ENCODE data around the gene CAMK2D.

CAMK2D gene

GRCh38 chr4:113637363-113637762 lies 124.2 kb downstream of the CAMK2D start:
- Histone ChIP-seq H3K27ac (ENCODE audit: insufficient read depth in 1 of 2, low read depth in 1 of 2, low read length in 2 of 2, poor library complexity in 1 of 2, severe bottlenecking in 2 of 2) (no peak overlapping the region), H3K4me1 (ENCODE audit: control extremely low read depth in 1 of 4, control insufficient read depth in 4 of 4, insufficient read depth in 4 of 4, low read length in 3 of 4) (peaks cover 20 to 50% (median 36%) of the 10 kb centered on the region in 4 experiments), H3K9me3 (ENCODE audit: control extremely low read depth in 1 of 5, control insufficient read depth in 4 of 5, insufficient read depth in 2 of 5, low read depth in 1 of 5, low read length in 4 of 5) (no peaks in the 10 kb centered on the region), H3K36me3 (ENCODE audit: control insufficient read depth in 4 of 4, insufficient read depth in 4 of 4, low read length in 3 of 4) (no peaks in the 10 kb centered on the region), H3K27me3 (replicated peaks in 2 of 5; ENCODE audit: control insufficient read depth in 4 of 5, insufficient read depth in 5 of 5, low read length in 4 of 5) (peaks cover 0 to 3% (median 0%) of the 10 kb centered on the region in 5 experiments), H3K4me3 (ENCODE audit: control insufficient read depth in 1 of 7, extremely low read depth in 1 of 7, insufficient read depth in 4 of 7, low read depth in 2 of 7, low read length in 6 of 7) (peak overlapping the region in 1 of 7 experiments; percentile 14)
- WGBS (ENCODE audit: insufficient coverage), result no CpG with 5 or more reads among the region's 1 CpG
- CTCF ChIA-PET, result interaction anchor here (1.4 kb wide), 1 partner anchor 89 kb away, joined by 3 read pairs; no protein-coding TSS in a partner anchor
- DNase-seq, result peak in 2 of 3 donors; percentile 24 to 40
- POLR2A ChIA-PET, result no interaction called here

DNA sequence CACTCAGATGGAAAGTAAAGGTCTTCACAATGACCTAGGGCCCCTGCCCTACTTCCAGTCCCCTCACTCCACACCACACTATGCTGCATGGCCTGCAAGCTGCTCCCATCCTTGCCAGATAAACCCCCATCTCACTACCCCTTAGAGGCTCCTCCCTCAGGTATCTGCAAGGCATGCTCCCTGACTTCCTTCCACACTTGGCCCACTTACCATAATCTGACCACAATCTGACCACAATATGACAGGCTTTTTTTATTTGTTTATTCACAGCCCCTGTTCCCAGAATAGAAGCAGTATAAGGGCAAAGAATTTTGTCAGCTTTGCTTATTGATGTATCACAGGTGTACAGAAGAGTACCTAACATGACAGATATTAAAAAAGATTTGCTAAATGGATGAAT lies 124.7 kb downstream of the CAMK2D start:
- H3K4me1 ChIP-seq (ENCODE audit: control extremely low read depth in 1 of 4, control insufficient read depth in 4 of 4, insufficient read depth in 4 of 4, low read length in 3 of 4), result peaks cover 20 to 50% (median 36%) of the 10 kb centered on the region in 4 experiments
- peak; percentile 75 to 92 (median 88) for DNase-seq
- H3K9me3 ChIP-seq (ENCODE audit: control extremely low read depth in 1 of 5, control insufficient read depth in 4 of 5, insufficient read depth in 2 of 5, low read depth in 1 of 5, low read length in 4 of 5), result no peaks in the 10 kb centered on the region
- no peak overlapping the region for H3K27ac ChIP-seq (ENCODE audit: insufficient read depth in 1 of 2, low read depth in 1 of 2, low read length in 2 of 2, poor library complexity in 1 of 2, severe bottlenecking in 2 of 2)
- ChIA-PET CTCF (no interaction called here), POLR2A (interaction anchor here (0.6 kb wide), 1 partner anchor 116 kb away, joined by 3 read pairs; no protein-coding TSS in a partner anchor)
- H3K27me3 ChIP-seq (replicated peaks in 2 of 5; ENCODE audit: control insufficient read depth in 4 of 5, insufficient read depth in 5 of 5, low read length in 4 of 5), result peaks cover 0 to 3% (median 0%) of the 10 kb centered on the region in 5 experiments
- no peaks in the 10 kb centered on the region for H3K36me3 ChIP-seq (ENCODE audit: control insufficient read depth in 4 of 4, insufficient read depth in 4 of 4, low read length in 3 of 4)
- peak overlapping the region in 1 of 7 experiments; percentile 14 for H3K4me3 ChIP-seq (ENCODE audit: control insufficient read depth in 1 of 7, extremely low read depth in 1 of 7, insufficient read depth in 4 of 7, low read depth in 2 of 7, low read length in 6 of 7)

DNA sequence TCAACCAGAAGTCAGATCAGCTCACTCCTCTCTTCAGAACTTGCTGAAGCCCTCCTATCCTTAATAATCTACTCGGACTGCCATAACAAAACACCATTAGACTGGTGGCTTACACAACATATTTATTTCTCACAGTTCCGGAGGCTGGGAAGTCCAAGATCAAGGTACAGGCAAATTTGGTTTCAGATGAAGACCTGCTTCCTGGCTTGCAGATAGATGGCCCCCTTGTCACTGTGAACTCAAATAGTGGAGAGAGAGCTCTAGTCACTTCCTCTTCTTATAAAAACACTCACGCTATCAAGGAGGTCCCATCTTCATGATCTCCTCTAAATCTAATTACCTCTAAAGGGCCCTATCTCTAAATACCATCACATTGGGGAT lies 125.1 kb downstream of the CAMK2D start:
- Histone ChIP-seq H3K27me3 (replicated peaks in 2 of 5; ENCODE audit: control insufficient read depth in 4 of 5, insufficient read depth in 5 of 5, low read length in 4 of 5) (peaks cover 0 to 6% (median 0%) of the 10 kb centered on the region in 5 experiments), H3K4me3 (ENCODE audit: control insufficient read depth in 1 of 7, extremely low read depth in 1 of 7, insufficient read depth in 4 of 7, low read depth in 2 of 7, low read length in 6 of 7) (peak overlapping the region in 1 of 7 experiments; percentile 8), H3K4me1 (ENCODE audit: control extremely low read depth in 1 of 4, control insufficient read depth in 4 of 4, insufficient read depth in 4 of 4, low read length in 3 of 4) (peaks cover 20 to 49% (median 36%) of the 10 kb centered on the region in 4 experiments), H3K36me3 (ENCODE audit: control insufficient read depth in 4 of 4, insufficient read depth in 4 of 4, low read length in 3 of 4) (no peaks in the 10 kb centered on the region), H3K9me3 (ENCODE audit: control extremely low read depth in 1 of 5, control insufficient read depth in 4 of 5, insufficient read depth in 2 of 5, low read depth in 1 of 5, low read length in 4 of 5) (no peaks in the 10 kb centered on the region), H3K27ac (ENCODE audit: insufficient read depth in 1 of 2, low read depth in 1 of 2, low read length in 2 of 2, poor library complexity in 1 of 2, severe bottlenecking in 2 of 2) (no peak overlapping the region)
- WGBS (ENCODE audit: insufficient coverage), result 38% methylated on average over 2 of the region's 3 CpGs
- POLR2A ChIA-PET, result interaction anchor here (0.6 kb wide), 1 partner anchor 116 kb away, joined by 3 read pairs; no protein-coding TSS in a partner anchor
- peak; percentile 55 to 83 (median 71) for DNase-seq
- CTCF ChIA-PET, result no interaction called here

GRCh38 chr4:113635739-113636437 lies 125.7 kb downstream of the CAMK2D start:
- Histone ChIP-seq H3K27ac (ENCODE audit: insufficient read depth in 1 of 2, low read depth in 1 of 2, low read length in 2 of 2, poor library complexity in 1 of 2, severe bottlenecking in 2 of 2) (no peak overlapping the region), H3K27me3 (replicated peaks in 2 of 5; ENCODE audit: control insufficient read depth in 4 of 5, insufficient read depth in 5 of 5, low read length in 4 of 5) (peaks cover 0 to 7% (median 0%) of the 10 kb centered on the region in 5 experiments), H3K4me1 (ENCODE audit: control extremely low read depth in 1 of 4, control insufficient read depth in 4 of 4, insufficient read depth in 4 of 4, low read length in 3 of 4) (peaks cover 20 to 49% (median 35%) of the 10 kb centered on the region in 4 experiments), H3K9me3 (ENCODE audit: control extremely low read depth in 1 of 5, control insufficient read depth in 4 of 5, insufficient read depth in 2 of 5, low read depth in 1 of 5, low read length in 4 of 5) (no peaks in the 10 kb centered on the region), H3K4me3 (ENCODE audit: control insufficient read depth in 1 of 7, extremely low read depth in 1 of 7, insufficient read depth in 4 of 7, low read depth in 2 of 7, low read length in 6 of 7) (peak overlapping the region in 1 of 7 experiments; percentile 8), H3K36me3 (ENCODE audit: control insufficient read depth in 4 of 4, insufficient read depth in 4 of 4, low read length in 3 of 4) (no peaks in the 10 kb centered on the region)
- POLR2A ChIA-PET, result no interaction called here
- WGBS (ENCODE audit: insufficient coverage), result 95% methylated on average over 3 of the region's 3 CpGs
- DNase-seq, result no peak
- CTCF ChIA-PET, result no interaction called here

DNA sequence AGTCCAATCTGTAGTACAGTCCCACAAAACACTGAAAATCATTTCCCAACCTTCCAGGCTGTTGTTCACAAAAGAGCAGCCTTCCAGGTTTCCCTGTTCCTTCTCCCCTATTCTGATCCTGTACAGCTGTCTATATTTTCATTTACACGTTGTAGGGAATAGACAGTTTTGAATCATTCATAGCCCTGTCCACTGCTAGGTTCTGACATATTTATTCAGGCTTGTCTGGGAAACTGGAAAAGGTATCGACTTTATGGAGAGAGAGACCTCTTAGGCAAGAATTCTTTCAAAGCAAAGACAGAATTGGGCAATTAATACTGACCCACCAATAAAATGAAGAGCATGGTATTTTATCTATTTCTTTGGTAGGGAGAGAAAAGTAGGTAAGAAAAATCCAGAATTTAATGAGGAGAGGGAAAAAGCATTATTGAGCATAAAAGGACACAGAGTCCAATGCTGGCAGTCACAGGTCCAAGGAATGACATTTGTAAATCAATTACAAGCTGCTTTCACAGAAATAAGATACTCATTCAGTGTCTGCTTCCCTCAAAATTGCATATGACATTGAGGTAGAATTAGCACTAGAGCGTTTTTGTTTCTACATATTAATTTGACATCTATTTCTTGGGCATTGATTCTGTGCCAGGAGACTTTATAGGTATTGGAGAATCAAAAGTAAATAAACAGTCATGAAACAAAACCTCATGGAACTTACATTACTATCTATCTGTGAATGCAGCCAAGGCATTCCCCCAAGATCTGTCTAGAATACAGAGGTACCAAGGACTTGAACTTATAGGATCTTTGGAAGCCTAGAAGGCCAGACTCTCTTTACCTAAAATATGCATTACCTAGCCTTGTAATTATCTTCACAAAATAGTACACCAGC lies 127.2 kb downstream of the CAMK2D start:
- WGBS (ENCODE audit: insufficient coverage), result 100% methylated on average over 1 of the region's 3 CpGs
- Histone ChIP-seq H3K27ac (ENCODE audit: insufficient read depth in 1 of 2, low read depth in 1 of 2, low read length in 2 of 2, poor library complexity in 1 of 2, severe bottlenecking in 2 of 2) (no peak overlapping the region), H3K9me3 (ENCODE audit: control extremely low read depth in 1 of 5, control insufficient read depth in 4 of 5, insufficient read depth in 2 of 5, low read depth in 1 of 5, low read length in 4 of 5) (no peaks in the 10 kb centered on the region), H3K36me3 (ENCODE audit: control insufficient read depth in 4 of 4, insufficient read depth in 4 of 4, low read length in 3 of 4) (no peaks in the 10 kb centered on the region), H3K27me3 (replicated peaks in 2 of 5; ENCODE audit: control insufficient read depth in 4 of 5, insufficient read depth in 5 of 5, low read length in 4 of 5) (peaks cover 0 to 7% (median 0%) of the 10 kb centered on the region in 5 experiments), H3K4me1 (ENCODE audit: control extremely low read depth in 1 of 4, control insufficient read depth in 4 of 4, insufficient read depth in 4 of 4, low read length in 3 of 4) (peaks cover 18 to 41% (median 27%) of the 10 kb centered on the region in 4 experiments), H3K4me3 (ENCODE audit: control insufficient read depth in 1 of 7, extremely low read depth in 1 of 7, insufficient read depth in 4 of 7, low read depth in 2 of 7, low read length in 6 of 7) (no peak overlapping the region)
- DNase-seq, result no peak
- CTCF ChIA-PET, result no interaction called here
- POLR2A ChIA-PET, result no interaction called here

DNA sequence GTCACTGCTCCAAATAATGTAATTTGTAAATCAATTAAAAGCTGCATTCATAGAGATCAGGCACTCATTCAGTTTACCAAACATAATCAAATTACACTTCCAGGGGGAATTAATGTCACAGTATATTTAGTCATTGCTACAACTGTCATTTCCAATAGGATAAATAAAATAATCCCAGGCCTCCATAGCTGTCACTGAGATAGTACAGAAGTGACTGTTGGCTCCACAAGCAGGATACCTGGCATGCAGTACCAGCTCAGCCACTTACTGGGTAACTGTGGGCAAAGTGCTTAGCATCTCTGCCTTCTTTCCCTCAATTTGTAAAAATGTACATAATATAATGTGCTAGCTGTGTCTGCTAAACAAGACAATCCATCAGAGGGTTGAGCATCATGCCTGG lies 128.1 kb downstream of the CAMK2D start:
- DNase-seq, result no peak
- CTCF ChIA-PET, result no interaction called here
- POLR2A ChIA-PET, result no interaction called here
- Histone ChIP-seq H3K27ac (ENCODE audit: insufficient read depth in 1 of 2, low read depth in 1 of 2, low read length in 2 of 2, poor library complexity in 1 of 2, severe bottlenecking in 2 of 2) (no peak overlapping the region), H3K27me3 (replicated peaks in 2 of 5; ENCODE audit: control insufficient read depth in 4 of 5, insufficient read depth in 5 of 5, low read length in 4 of 5) (peaks cover 0 to 7% (median 0%) of the 10 kb centered on the region in 5 experiments), H3K36me3 (ENCODE audit: control insufficient read depth in 4 of 4, insufficient read depth in 4 of 4, low read length in 3 of 4) (no peaks in the 10 kb centered on the region), H3K4me1 (ENCODE audit: control extremely low read depth in 1 of 4, control insufficient read depth in 4 of 4, insufficient read depth in 4 of 4, low read length in 3 of 4) (peaks cover 17 to 33% (median 23%) of the 10 kb centered on the region in 4 experiments), H3K9me3 (ENCODE audit: control extremely low read depth in 1 of 5, control insufficient read depth in 4 of 5, insufficient read depth in 2 of 5, low read depth in 1 of 5, low read length in 4 of 5) (no peaks in the 10 kb centered on the region), H3K4me3 (ENCODE audit: control insufficient read depth in 1 of 7, extremely low read depth in 1 of 7, insufficient read depth in 4 of 7, low read depth in 2 of 7, low read length in 6 of 7) (no peak overlapping the region)

DNA sequence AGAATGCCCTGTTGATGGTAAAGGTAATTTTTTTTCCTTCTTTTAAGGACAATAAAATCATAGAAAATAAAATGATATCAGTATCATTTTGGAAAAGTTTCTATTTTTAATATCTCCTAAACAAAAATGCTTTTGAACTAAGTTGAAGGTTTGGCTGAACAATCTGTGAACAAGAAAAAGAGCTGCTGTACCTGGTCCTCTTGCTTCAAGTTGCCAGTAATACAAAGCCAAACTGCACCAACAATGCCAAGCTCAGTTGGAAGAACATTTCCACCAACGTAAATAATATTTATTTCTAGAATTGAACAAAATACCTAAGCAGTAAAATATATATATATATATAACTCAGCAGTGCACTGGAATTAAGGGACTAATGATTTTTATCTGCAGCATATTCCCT lies 132.8 kb downstream of the CAMK2D start:
- POLR2A ChIA-PET, result no interaction called here
- no peaks in the 10 kb centered on the region for H3K4me1 ChIP-seq (ENCODE audit: control extremely low read depth in 1 of 4, control insufficient read depth in 4 of 4, insufficient read depth in 4 of 4, low read length in 3 of 4)
- H3K4me3 ChIP-seq (ENCODE audit: control insufficient read depth in 1 of 7, extremely low read depth in 1 of 7, insufficient read depth in 4 of 7, low read depth in 2 of 7, low read length in 6 of 7), result no peak overlapping the region
- whole genome bisulfite sequencing (ENCODE audit: insufficient coverage), result no CpG with 5 or more reads among the region's 1 CpG
- H3K27ac ChIP-seq (ENCODE audit: insufficient read depth in 1 of 2, low read depth in 1 of 2, low read length in 2 of 2, poor library complexity in 1 of 2, severe bottlenecking in 2 of 2), result no peak overlapping the region
- H3K27me3 ChIP-seq (replicated peaks in 2 of 5; ENCODE audit: control insufficient read depth in 4 of 5, insufficient read depth in 5 of 5, low read length in 4 of 5), result peaks cover 0 to 7% (median 0%) of the 10 kb centered on the region in 5 experiments
- no peaks in the 10 kb centered on the region for H3K36me3 ChIP-seq (ENCODE audit: control insufficient read depth in 4 of 4, insufficient read depth in 4 of 4, low read length in 3 of 4)
- CTCF ChIA-PET, result interaction anchor here (1.2 kb wide), 1 partner anchor 12 kb away, joined by 3 read pairs; no protein-coding TSS in a partner anchor
- H3K9me3 ChIP-seq (ENCODE audit: control extremely low read depth in 1 of 5, control insufficient read depth in 4 of 5, insufficient read depth in 2 of 5, low read depth in 1 of 5, low read length in 4 of 5), result peaks cover 0 to 2% (median 0%) of the 10 kb centered on the region in 5 experiments
- no peak for DNase-seq
